ENCODE data around the gene BIN2. TPM values are rescaled to one million over a fixed set of nuclear protein-coding genes. Genes with fewer than 3 reads are reported as not detected.

Gene BIN2
- total RNA-seq, 1 experiment from 2014 or later = 0.20 TPM

DNA sequence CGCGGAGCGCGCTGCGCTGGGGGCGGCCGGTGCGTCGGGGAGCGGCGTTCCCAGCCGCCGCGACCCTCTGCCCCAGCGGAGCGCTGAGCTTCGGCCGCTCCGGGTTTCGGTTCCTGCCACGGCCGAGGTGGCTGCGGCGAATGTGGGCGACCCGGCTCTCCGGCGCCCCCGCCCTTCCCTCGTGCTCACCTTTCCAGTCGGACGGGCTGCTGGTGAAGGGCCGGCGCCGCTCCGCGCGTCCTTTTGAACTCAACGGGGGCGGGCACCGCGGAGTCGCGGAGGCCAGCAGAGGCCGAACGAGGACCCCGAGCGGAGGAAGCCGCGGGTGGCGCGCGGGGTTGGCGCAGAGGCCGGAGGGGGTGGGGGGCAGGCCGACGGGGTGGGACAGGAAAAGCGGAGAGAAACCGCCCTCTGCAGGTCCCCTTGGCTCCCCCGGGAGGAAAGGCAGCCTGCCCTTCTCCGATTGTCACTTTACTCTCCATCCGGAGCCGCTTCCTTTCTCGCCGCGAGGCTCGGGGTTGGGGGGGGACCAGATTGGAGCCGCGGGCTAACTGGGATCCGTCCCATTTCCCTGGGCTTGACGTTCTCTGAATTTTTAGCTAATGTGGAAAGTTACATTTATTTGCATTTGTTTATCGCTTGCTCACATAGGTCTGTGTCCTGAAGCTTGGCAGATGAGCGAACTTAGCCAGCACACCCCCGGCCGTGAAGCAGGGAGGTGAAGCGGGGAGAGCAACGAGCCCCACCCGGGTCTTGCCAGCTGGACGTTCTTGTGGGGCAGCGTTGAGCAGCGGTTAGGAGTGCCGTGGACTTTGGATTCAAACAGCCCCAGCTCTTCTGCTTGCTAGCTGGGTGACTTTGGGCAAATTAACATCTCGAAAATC, 53.7 kb downstream of the BIN2 start, which contains the start of gene SMAGP (continued):
- TF ChIP-seq, protein P1, sequence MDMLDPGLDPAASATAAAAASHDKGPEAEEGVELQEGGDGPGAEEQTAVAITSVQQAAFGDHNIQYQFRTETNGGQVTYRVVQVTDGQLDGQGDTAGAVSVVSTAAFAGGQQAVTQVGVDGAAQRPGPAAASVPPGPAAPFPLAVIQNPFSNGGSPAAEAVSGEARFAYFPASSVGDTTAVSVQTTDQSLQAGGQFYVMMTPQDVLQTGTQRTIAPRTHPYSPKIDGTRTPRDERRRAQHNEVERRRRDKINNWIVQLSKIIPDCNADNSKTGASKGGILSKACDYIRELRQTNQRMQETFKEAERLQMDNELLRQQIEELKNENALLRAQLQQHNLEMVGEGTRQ (CRISPR knock-in tag; IDR thresholded peaks at IDR 0.05) = no peak
- TF ChIP-seq TEAD4 (CRISPR knock-in tag; IDR thresholded peaks at IDR 0.05) (no peak), ZNF671 (CRISPR knock-in tag; IDR thresholded peaks at IDR 0.05) (no peak), ELF4 (CRISPR knock-in tag; IDR thresholded peaks at IDR 0.05; ENCODE audit: low read depth) (no peak), KAT7 (CRISPR knock-in tag; IDR thresholded peaks at IDR 0.05; ENCODE audit: borderline replicate concordance) (0 out of 2 replicates have a peak, but pooled peaks have one; percentile 4), NR1H2 (CRISPR knock-in tag; IDR thresholded peaks at IDR 0.05) (no peak), GRHL2 (CRISPR knock-in tag; IDR thresholded peaks at IDR 0.05; ENCODE audit: insufficient replicate concordance, severe bottlenecking) (no peak), MYBL2 (CRISPR knock-in tag; IDR thresholded peaks at IDR 0.05) (peak; percentile 63; the same call in 1 of the 2 replicates), ZNF121 (CRISPR knock-in tag; IDR thresholded peaks at IDR 0.05) (no peak), RORB (CRISPR knock-in tag; IDR thresholded peaks at IDR 0.05) (no peak), NR3C1 (CRISPR knock-in tag; conservative IDR thresholded peaks at IDR 0.05; ENCODE audit: low read depth) (no peak), SMAD3 (CRISPR knock-in tag; IDR thresholded peaks at IDR 0.05; ENCODE audit: borderline replicate concordance) (no peak), ZNF263 (CRISPR knock-in tag; IDR thresholded peaks at IDR 0.05; ENCODE audit: low read depth) (no peak), TCF7 (CRISPR knock-in tag; IDR thresholded peaks at IDR 0.05; ENCODE audit: low read depth) (no peak), GABPB1 (CRISPR knock-in tag; IDR thresholded peaks at IDR 0.05) (peak; percentile 33; the same call in 1 of the 2 replicates), ZNF423 (CRISPR knock-in tag; IDR thresholded peaks at IDR 0.05) (no peak), TP53 (CRISPR knock-in tag; IDR thresholded peaks at IDR 0.05) (0 out of 2 replicates have a peak, but pooled peaks have one; percentile 70), ESRRA (CRISPR knock-in tag; IDR thresholded peaks at IDR 0.05; ENCODE audit: borderline replicate concordance) (no peak), EMX1 (CRISPR knock-in tag; IDR thresholded peaks at IDR 0.05) (no peak), CREM (CRISPR knock-in tag; IDR thresholded peaks at IDR 0.05) (no peak), ETV6 (CRISPR knock-in tag; IDR thresholded peaks at IDR 0.05) (no peak), JAZF1 (CRISPR knock-in tag; IDR thresholded peaks at IDR 0.05) (no peak), NR2C2 (CRISPR knock-in tag; IDR thresholded peaks at IDR 0.05) (no peak), ZNF219 (CRISPR knock-in tag; IDR thresholded peaks at IDR 0.05; ENCODE audit: borderline replicate concordance) (no peak), NFATC4 (CRISPR knock-in tag; IDR thresholded peaks at IDR 0.05) (no peak)
- TF ChIP-seq, protein P2, sequence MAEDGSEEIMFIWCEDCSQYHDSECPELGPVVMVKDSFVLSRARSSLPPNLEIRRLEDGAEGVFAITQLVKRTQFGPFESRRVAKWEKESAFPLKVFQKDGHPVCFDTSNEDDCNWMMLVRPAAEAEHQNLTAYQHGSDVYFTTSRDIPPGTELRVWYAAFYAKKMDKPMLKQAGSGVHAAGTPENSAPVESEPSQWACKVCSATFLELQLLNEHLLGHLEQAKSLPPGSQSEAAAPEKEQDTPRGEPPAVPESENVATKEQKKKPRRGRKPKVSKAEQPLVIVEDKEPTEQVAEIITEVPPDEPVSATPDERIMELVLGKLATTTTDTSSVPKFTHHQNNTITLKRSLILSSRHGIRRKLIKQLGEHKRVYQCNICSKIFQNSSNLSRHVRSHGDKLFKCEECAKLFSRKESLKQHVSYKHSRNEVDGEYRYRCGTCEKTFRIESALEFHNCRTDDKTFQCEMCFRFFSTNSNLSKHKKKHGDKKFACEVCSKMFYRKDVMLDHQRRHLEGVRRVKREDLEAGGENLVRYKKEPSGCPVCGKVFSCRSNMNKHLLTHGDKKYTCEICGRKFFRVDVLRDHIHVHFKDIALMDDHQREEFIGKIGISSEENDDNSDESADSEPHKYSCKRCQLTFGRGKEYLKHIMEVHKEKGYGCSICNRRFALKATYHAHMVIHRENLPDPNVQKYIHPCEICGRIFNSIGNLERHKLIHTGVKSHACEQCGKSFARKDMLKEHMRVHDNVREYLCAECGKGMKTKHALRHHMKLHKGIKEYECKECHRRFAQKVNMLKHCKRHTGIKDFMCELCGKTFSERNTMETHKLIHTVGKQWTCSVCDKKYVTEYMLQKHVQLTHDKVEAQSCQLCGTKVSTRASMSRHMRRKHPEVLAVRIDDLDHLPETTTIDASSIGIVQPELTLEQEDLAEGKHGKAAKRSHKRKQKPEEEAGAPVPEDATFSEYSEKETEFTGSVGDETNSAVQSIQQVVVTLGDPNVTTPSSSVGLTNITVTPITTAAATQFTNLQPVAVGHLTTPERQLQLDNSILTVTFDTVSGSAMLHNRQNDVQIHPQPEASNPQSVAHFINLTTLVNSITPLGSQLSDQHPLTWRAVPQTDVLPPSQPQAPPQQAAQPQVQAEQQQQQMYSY (CRISPR knock-in tag; IDR thresholded peaks at IDR 0.05) = peak; percentile 88
- TF ChIP-seq, protein P3, sequence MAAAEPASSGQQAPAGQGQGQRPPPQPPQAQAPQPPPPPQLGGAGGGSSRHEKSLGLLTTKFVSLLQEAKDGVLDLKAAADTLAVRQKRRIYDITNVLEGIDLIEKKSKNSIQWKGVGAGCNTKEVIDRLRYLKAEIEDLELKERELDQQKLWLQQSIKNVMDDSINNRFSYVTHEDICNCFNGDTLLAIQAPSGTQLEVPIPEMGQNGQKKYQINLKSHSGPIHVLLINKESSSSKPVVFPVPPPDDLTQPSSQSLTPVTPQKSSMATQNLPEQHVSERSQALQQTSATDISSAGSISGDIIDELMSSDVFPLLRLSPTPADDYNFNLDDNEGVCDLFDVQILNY (CRISPR knock-in tag; IDR thresholded peaks at IDR 0.05) = 0 out of 2 replicates have a peak, but pooled peaks have one; percentile 30
- TF ChIP-seq, protein P4, sequence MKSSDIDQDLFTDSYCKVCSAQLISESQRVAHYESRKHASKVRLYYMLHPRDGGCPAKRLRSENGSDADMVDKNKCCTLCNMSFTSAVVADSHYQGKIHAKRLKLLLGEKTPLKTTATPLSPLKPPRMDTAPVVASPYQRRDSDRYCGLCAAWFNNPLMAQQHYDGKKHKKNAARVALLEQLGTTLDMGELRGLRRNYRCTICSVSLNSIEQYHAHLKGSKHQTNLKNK (CRISPR knock-in tag; IDR thresholded peaks at IDR 0.05) = no peak
- TF ChIP-seq, protein P5, sequence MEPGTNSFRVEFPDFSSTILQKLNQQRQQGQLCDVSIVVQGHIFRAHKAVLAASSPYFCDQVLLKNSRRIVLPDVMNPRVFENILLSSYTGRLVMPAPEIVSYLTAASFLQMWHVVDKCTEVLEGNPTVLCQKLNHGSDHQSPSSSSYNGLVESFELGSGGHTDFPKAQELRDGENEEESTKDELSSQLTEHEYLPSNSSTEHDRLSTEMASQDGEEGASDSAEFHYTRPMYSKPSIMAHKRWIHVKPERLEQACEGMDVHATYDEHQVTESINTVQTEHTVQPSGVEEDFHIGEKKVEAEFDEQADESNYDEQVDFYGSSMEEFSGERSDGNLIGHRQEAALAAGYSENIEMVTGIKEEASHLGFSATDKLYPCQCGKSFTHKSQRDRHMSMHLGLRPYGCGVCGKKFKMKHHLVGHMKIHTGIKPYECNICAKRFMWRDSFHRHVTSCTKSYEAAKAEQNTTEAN (CRISPR knock-in tag; IDR thresholded peaks at IDR 0.05) = no peak
- TF ChIP-seq, protein P6, sequence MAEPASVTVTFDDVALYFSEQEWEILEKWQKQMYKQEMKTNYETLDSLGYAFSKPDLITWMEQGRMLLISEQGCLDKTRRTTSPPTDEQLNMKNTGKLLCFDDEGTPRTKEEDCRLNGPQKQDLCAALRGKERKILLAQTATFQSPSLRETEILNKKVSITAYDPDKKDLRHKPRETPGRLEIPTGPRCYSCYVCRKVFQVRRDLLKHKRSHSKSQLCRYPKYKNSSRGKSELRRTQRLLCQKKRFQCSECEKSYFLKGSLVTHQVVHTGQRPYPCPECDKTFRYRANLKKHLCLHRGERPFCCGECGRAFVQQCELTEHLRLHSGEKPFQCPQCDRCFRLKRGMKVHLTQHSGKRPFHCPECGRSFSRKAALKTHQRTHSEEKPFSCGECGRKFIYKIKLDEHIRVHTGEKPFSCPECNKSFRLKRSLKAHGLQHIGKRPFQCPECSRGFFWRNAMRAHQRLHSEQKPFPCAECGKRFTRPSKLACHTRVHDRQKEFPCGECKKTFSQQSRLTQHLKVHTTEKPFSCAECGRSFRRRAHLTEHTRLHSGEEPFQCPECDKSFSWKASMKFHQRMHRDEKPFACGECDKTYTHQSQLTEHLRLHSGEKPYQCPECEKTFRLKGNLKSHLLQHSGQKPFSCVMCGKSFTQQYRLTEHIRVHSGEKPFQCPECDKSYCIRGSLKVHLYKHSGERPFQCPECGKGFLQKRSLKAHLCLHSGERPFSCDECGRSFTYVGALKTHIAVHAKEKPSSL (CRISPR knock-in tag; conservative IDR thresholded peaks at IDR 0.05) = no peak
- TF ChIP-seq, protein P7, sequence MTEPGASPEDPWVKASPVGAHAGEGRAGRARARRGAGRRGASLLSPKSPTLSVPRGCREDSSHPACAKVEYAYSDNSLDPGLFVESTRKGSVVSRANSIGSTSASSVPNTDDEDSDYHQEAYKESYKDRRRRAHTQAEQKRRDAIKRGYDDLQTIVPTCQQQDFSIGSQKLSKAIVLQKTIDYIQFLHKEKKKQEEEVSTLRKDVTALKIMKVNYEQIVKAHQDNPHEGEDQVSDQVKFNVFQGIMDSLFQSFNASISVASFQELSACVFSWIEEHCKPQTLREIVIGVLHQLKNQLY (CRISPR knock-in tag; IDR thresholded peaks at IDR 0.05) = no peak

All from WTC11 (cell line).